SK-N-SH (cell line): ENCODE measurements around the gene SYNDIG1L. TPM values are rescaled to one million over a fixed set of nuclear protein-coding genes. Genes with fewer than 3 reads are reported as not detected.

ENCODE experiments used
- CTCF ChIA-PET: fragments of 300-600, 350-600 bp; formaldehyde crosslinking; extraction: SDS; loops from one replicate; lab custom pipeline; 2021; lab: Yijun Ruan, JAX
- POLR2A ChIA-PET: fragments of 350-600 bp; sonication (Branson Sonifier 250); formaldehyde crosslinking; extraction: SDS; loops from one replicate; lab custom pipeline; 2020; ENCODE audit warnings: antibody characterized with exemption, inconsistent platforms; lab: Yijun Ruan, JAX
- DNase-seq: peaks from one replicate; pipeline ENCODE4 v3.0.0; 2012
- H2AFZ ChIP-seq: fragments of 200-600 bp; sonication (generic); 2 replicates; pipeline ENCODE4 v1.8.1; 2016; ENCODE audit warnings: antibody characterized with exemption, mild to moderate bottlenecking, low read depth
- H3F3A ChIP-seq: fragments of 200-600 bp; sonication (generic); replicated peaks from 2 replicates; pipeline ENCODE3; 2016; ENCODE audit warnings: antibody characterized with exemption, mild to moderate bottlenecking; ENCODE audit not compliant: insufficient read depth
- H3K27ac ChIP-seq, 2 experiments: fragments of 200-500 bp in 1 of 2; fragments of 200-600 bp in 1 of 2; sonication (Bioruptor generic) in 1 of 2; sonication (generic), shearing (Covaris generic) in 1 of 2; 2 replicates each; pipeline versions ENCODE4 v1.5.1 to v1.6.1; 2014 to 2016; ENCODE audit warnings: low read depth in 2 of 2, inconsistent platforms in 1 of 2, low read length in 1 of 2, mild to moderate bottlenecking in 1 of 2, mixed read lengths in 1 of 2
- H3K27me3 ChIP-seq: fragments of 200-600 bp; sonication (generic), shearing (Covaris generic); 2 replicates; pipeline ENCODE4 v1.6.1; 2016; ENCODE audit warnings: mixed run types; ENCODE audit not compliant: insufficient read depth
- H3K36me3 ChIP-seq, 2 experiments: fragments of 200-500 bp in 1 of 2; fragments of 200-600 bp in 1 of 2; sonication (Bioruptor generic) in 1 of 2; sonication (generic) in 1 of 2; replicated peaks in 1 of 2; 2 replicates each; pipeline versions ENCODE3 to v1.5.1; 2014 to 2016; ENCODE audit warnings: low read length in 1 of 2, mild to moderate bottlenecking in 1 of 2; ENCODE audit not compliant: insufficient read depth in 2 of 2, control insufficient read depth in 1 of 2
- H3K4me1 ChIP-seq, 2 experiments: fragments of 200-500 bp in 1 of 2; fragments of 200-600 bp in 1 of 2; sonication (Bioruptor generic) in 1 of 2; sonication (generic), shearing (Covaris generic) in 1 of 2; 2 replicates each; pipeline versions ENCODE4 v1.5.1 to v1.6.1; 2014 to 2016; ENCODE audit warnings: low read depth in 1 of 2, low read length in 1 of 2, mixed run types in 1 of 2; ENCODE audit not compliant: insufficient read depth in 2 of 2, control insufficient read depth in 1 of 2
- H3K4me2 ChIP-seq: fragments of 200-600 bp; sonication (generic), shearing (Covaris generic); 2 replicates; pipeline ENCODE4 v1.6.1; 2017; ENCODE audit warnings: mixed run types
- H3K4me3 ChIP-seq, 2 experiments: fragments of 200-500 bp in 1 of 2; fragments of 200-600 bp in 1 of 2; sonication (Bioruptor generic) in 1 of 2; sonication (generic), shearing (Covaris generic) in 1 of 2; 2 replicates each; pipeline versions ENCODE4 v1.5.1 to v1.8.1; 2014 to 2016; ENCODE audit warnings: low read depth in 2 of 2, inconsistent platforms in 1 of 2, low read length in 1 of 2, mild to moderate bottlenecking in 1 of 2, mixed read lengths in 1 of 2, moderate library complexity in 1 of 2
- H3K79me2 ChIP-seq: fragments of 200-600 bp; sonication (generic); 2 replicates; pipeline ENCODE4 v1.8.1; 2017; ENCODE audit warnings: mild to moderate bottlenecking; ENCODE audit not compliant: insufficient read depth
- H3K9ac ChIP-seq: fragments of 200-600 bp; sonication (generic); 2 replicates; pipeline ENCODE4 v1.6.1; 2017; ENCODE audit warnings: mixed run types
- H3K9me2 ChIP-seq: fragments of 200-600 bp; sonication (generic); 2 replicates; pipeline ENCODE4 v1.6.1; 2017; ENCODE audit warnings: mixed run types
- H3K9me3 ChIP-seq: fragments of 200-600 bp; sonication (generic); 2 replicates; pipeline ENCODE4 v1.6.1; 2017; ENCODE audit warnings: mixed run types, mild to moderate bottlenecking, moderate library complexity
- H4K20me1 ChIP-seq: fragments of 200-600 bp; sonication (generic); 2 replicates; pipeline ENCODE4 v1.6.1; 2017; ENCODE audit warnings: mild to moderate bottlenecking, mixed run types; ENCODE audit not compliant: insufficient read depth
- CTCF ChIP-seq: fragments of 200-600 bp; sonication (generic); IDR thresholded peaks from 2 replicates; pipeline ENCODE4 v1.6.1; 2017; ENCODE audit warnings: antibody characterized with exemption, mild to moderate bottlenecking, moderate library complexity
- EP300 ChIP-seq, 2 experiments: IDR thresholded peaks; 2 replicates each; pipeline versions ENCODE4 v1.4.0 to v1.6.1; 2012; ENCODE audit warnings: borderline replicate concordance in 1 of 2, low read depth in 1 of 2, low read length in 1 of 2
- FOSL2 ChIP-seq: IDR thresholded peaks from 2 replicates; pipeline ENCODE4 v1.4.0; 2012; ENCODE audit warnings: low read depth, mild to moderate bottlenecking, moderate library complexity, borderline replicate concordance
- FOXM1 ChIP-seq: IDR thresholded peaks from 2 replicates; pipeline ENCODE4 v1.4.0; 2012; ENCODE audit warnings: low read depth, mild to moderate bottlenecking
- IRF3 ChIP-seq: fragments of 150-350 bp; IDR thresholded peaks from 2 replicates; pipeline ENCODE4 v1.6.1; 2016; ENCODE audit warnings: mild to moderate bottlenecking, low read depth, low read length
- MAX ChIP-seq: IDR thresholded peaks from 2 replicates; pipeline ENCODE4 v1.4.0; 2012; ENCODE audit warnings: low read depth
- MEF2A ChIP-seq: IDR thresholded peaks from 2 replicates; pipeline ENCODE4 v1.4.0; 2012; ENCODE audit warnings: low read depth, borderline replicate concordance
- PBX3 ChIP-seq: IDR thresholded peaks from 2 replicates; pipeline ENCODE4; 2012
- POLR2AphosphoS5 ChIP-seq: IDR thresholded peaks from 2 replicates; pipeline ENCODE4 v1.6.1; 2012; ENCODE audit warnings: low read depth, low read length
- RAD21 ChIP-seq: IDR thresholded peaks from 2 replicates; pipeline ENCODE4 v1.6.1; 2012; ENCODE audit warnings: mild to moderate bottlenecking, low read length
- REST ChIP-seq: IDR thresholded peaks from 2 replicates; pipeline ENCODE4 v1.6.1; 2012; ENCODE audit warnings: mild to moderate bottlenecking, low read depth, low read length, moderate library complexity
- SIN3A ChIP-seq: IDR thresholded peaks from 2 replicates; pipeline ENCODE4 v1.6.1; 2012; ENCODE audit warnings: low read depth, mild to moderate bottlenecking, low read length, moderate library complexity, borderline replicate concordance
- TAF1 ChIP-seq: IDR thresholded peaks from 2 replicates; pipeline ENCODE4 v1.6.1; 2012; ENCODE audit warnings: low read depth, mild to moderate bottlenecking, low read length, moderate library complexity, borderline replicate concordance
- TCF12 ChIP-seq: IDR thresholded peaks from 2 replicates; pipeline ENCODE4 v1.4.0; 2012
- USF1 ChIP-seq: IDR thresholded peaks from 2 replicates; pipeline ENCODE4 v1.4.0; 2012; ENCODE audit warnings: low read depth, borderline replicate concordance
- USF2 ChIP-seq: fragments of 150-350 bp; IDR thresholded peaks from 2 replicates; pipeline ENCODE4 v1.6.1; 2017; ENCODE audit warnings: antibody characterized with exemption, low read length, low read depth, borderline replicate concordance
- YY1 ChIP-seq: IDR thresholded peaks from 2 replicates; pipeline ENCODE4 v1.4.0; 2012; ENCODE audit warnings: low read depth, mild to moderate bottlenecking
- ZBTB33 ChIP-seq: IDR thresholded peaks from 2 replicates; pipeline ENCODE4 v1.4.0; 2012; ENCODE audit warnings: low read depth, borderline replicate concordance
- WGBS: methylation state at CpG from one replicate; pipeline ENCODE4 v1.1.6; 2017; ENCODE audit warnings: low lambda C conversion rate; 5-methylcytosine and 5-hydroxymethylcytosine counted together
- polyA plus RNA-seq, 3 experiments: library from polyadenylated mRNA; depleted of rRNA; stranded (reverse); fragments of >200 nt; gene quantifications; 2 replicates each; pipeline ENCODE4 v1.2.3, GENCODE V29; 2012

The SYNDIG1L gene
- polyA plus RNA-seq, 1 of the 3 experiments (the other 2 are of a cell fraction): not detected

- H3F3A ChIP-seq: no peaks in the 10 kb centered on the region
- H3K4me2 ChIP-seq: no peak overlapping the region
- no peak overlapping the region for H2AFZ ChIP-seq
- ChIA-PET CTCF (interaction anchor here (1.1 to 2.2 kb wide), 3 partner anchors 16 to 21 kb away, joined by 3 to 13 read pairs (median 4); no protein-coding TSS in a partner anchor), POLR2A (no interaction called here)
- H3K9ac ChIP-seq: no peak overlapping the region
- H3K4me1 ChIP-seq: no peaks in the 10 kb centered on the region
- no peak for DNase-seq
- no peaks in the 10 kb centered on the region for H3K79me2 ChIP-seq
- no peaks in the 10 kb centered on the region for H3K9me3 ChIP-seq
- H4K20me1 ChIP-seq: no peaks in the 10 kb centered on the region
- WGBS: 63% methylated on average over 4 of the region's 4 CpGs
- peaks cover 6% of the 10 kb centered on the region; the same call in 1 of the 2 replicates for H3K27me3 ChIP-seq
- no peaks in the 10 kb centered on the region for H3K9me2 ChIP-seq
- no peak overlapping the region for H3K4me3 ChIP-seq
- no peak for TF ChIP-seq ZBTB33
- TF ChIP-seq USF1: no peak
- TF ChIP-seq REST: no peak
- no peak for TF ChIP-seq MAX
- no peak for TF ChIP-seq CTCF
- TF ChIP-seq TCF12: no peak
- TF ChIP-seq USF2: no peak
- no peak for TF ChIP-seq TAF1
- no peak for TF ChIP-seq EP300 (IDR thresholded peaks at IDR 0.05; ENCODE audit: borderline replicate concordance in 1 of 2, low read depth in 1 of 2, low read length in 1 of 2)
- TF ChIP-seq IRF3: no peak
- no peak for TF ChIP-seq FOSL2
- no peak for TF ChIP-seq PBX3
- no peak for TF ChIP-seq FOXM1
- no peak for TF ChIP-seq YY1
- no peak for TF ChIP-seq POLR2AphosphoS5
- no peak for TF ChIP-seq SIN3A
- TF ChIP-seq RAD21: no peak
- TF ChIP-seq MEF2A: no peak
- H3K36me3 ChIP-seq: no peaks in the 10 kb centered on the region
- no peak overlapping the region for H3K27ac ChIP-seq
These were observed 31.5 kb upstream of the SYNDIG1L start for GRCh38 chr14:74457565-74457895.
